ENCODE data around the gene YWHAG.
"Not testable (repeated sequence)": the region's sequence is repeated elsewhere in the genome, so short reads cannot be mapped to it uniquely, and the experiment has no call there.

The YWHAG gene

GRCh38 chr7:76395605-76395964 lies 36.8 kb upstream of the YWHAG start:
- not testable (repeated sequence) for H3K4me1 ChIP-seq (ENCODE audit: control insufficient read depth, insufficient read depth, low read length, poor library complexity, severe bottlenecking); H3K4me3 ChIP-seq (ENCODE audit: extremely low read depth, insufficient read depth, low read length, poor library complexity, severe bottlenecking); H3K9me3 ChIP-seq (ENCODE audit: control insufficient read depth, low read length); H3K36me3 ChIP-seq (ENCODE audit: control insufficient read depth, insufficient read depth, low read length); H3K27ac ChIP-seq (ENCODE audit: low read depth, low read length, severe bottlenecking)
- WGBS, 2 experiments (ENCODE audit: insufficient coverage in 2 of 2) = 92 to 93% methylated on average over 9 of the region's 11 CpGs

GRCh38 chr7:76394957-76395356 lies 36.2 kb upstream of the YWHAG start:
- Histone ChIP-seq H3K27ac (ENCODE audit: low read depth, low read length, severe bottlenecking) (no peak overlapping the region), H3K4me1 (ENCODE audit: control insufficient read depth, insufficient read depth, low read length, poor library complexity, severe bottlenecking) (peaks cover 3% of the 10 kb centered on the region), H3K36me3 (ENCODE audit: control insufficient read depth, insufficient read depth, low read length) (no peaks in the 10 kb centered on the region), H3K9me3 (ENCODE audit: control insufficient read depth, low read length) (no peaks in the 10 kb centered on the region), H3K4me3 (ENCODE audit: extremely low read depth, insufficient read depth, low read length, poor library complexity, severe bottlenecking) (no peak overlapping the region)
- 96 to 97% methylated on average over 4 of the region's 9 CpGs for WGBS, 2 experiments (ENCODE audit: insufficient coverage in 2 of 2)

- Histone ChIP-seq H3K9me3 (ENCODE audit: control insufficient read depth, low read length) (no peaks in the 10 kb centered on the region), H3K36me3 (ENCODE audit: control insufficient read depth, insufficient read depth, low read length) (no peaks in the 10 kb centered on the region), H3K4me3 (ENCODE audit: extremely low read depth, insufficient read depth, low read length, poor library complexity, severe bottlenecking) (peak overlapping the region; percentile 47), H3K4me1 (ENCODE audit: control insufficient read depth, insufficient read depth, low read length, poor library complexity, severe bottlenecking) (peaks cover 11% of the 10 kb centered on the region), H3K27ac (ENCODE audit: low read depth, low read length, severe bottlenecking) (peak overlapping the region; percentile 18)
- 2% methylated on average over 63 to 83 of the region's 99 CpGs for WGBS, 2 experiments (ENCODE audit: insufficient coverage in 2 of 2)
Measured at GRCh38 chr7:76393116-76394031, 34.6 kb upstream of the YWHAG start.

- WGBS, 2 experiments (ENCODE audit: insufficient coverage in 2 of 2) = 43 to 45% methylated on average over 10 of the region's 12 CpGs
- Histone ChIP-seq H3K27ac (ENCODE audit: low read depth, low read length, severe bottlenecking) (no peak overlapping the region), H3K4me3 (ENCODE audit: extremely low read depth, insufficient read depth, low read length, poor library complexity, severe bottlenecking) (peak overlapping the region; percentile 47)
Measured at GRCh38 chr7:76392531-76393115, 33.8 kb upstream of the YWHAG start.

GRCh38 chr7:76390092-76390491 lies 31.3 kb upstream of the YWHAG start:
- Histone ChIP-seq H3K4me1 (ENCODE audit: control insufficient read depth, insufficient read depth, low read length, poor library complexity, severe bottlenecking) (peaks cover 11% of the 10 kb centered on the region), H3K36me3 (ENCODE audit: control insufficient read depth, insufficient read depth, low read length) (no peaks in the 10 kb centered on the region), H3K4me3 (ENCODE audit: extremely low read depth, insufficient read depth, low read length, poor library complexity, severe bottlenecking) (no peak overlapping the region), H3K9me3 (ENCODE audit: control insufficient read depth, low read length) (no peaks in the 10 kb centered on the region), H3K27ac (ENCODE audit: low read depth, low read length, severe bottlenecking) (no peak overlapping the region)
- 94 to 98% methylated on average over 13 of the region's 13 CpGs for WGBS, 2 experiments (ENCODE audit: insufficient coverage in 2 of 2)

More at GRCh38 chr7:76392531-76393115, 33.8 kb upstream of the YWHAG start:
- no peaks in the 10 kb centered on the region for H3K9me3 ChIP-seq (ENCODE audit: control insufficient read depth, low read length)
- H3K36me3 ChIP-seq (ENCODE audit: control insufficient read depth, insufficient read depth, low read length) = no peaks in the 10 kb centered on the region
- H3K4me1 ChIP-seq (ENCODE audit: control insufficient read depth, insufficient read depth, low read length, poor library complexity, severe bottlenecking) = peaks cover 11% of the 10 kb centered on the region

GRCh38 chr7:76387789-76388188 lies 29.0 kb upstream of the YWHAG start:
- H3K4me1 ChIP-seq (ENCODE audit: control insufficient read depth, insufficient read depth, low read length, poor library complexity, severe bottlenecking) = peaks cover 11% of the 10 kb centered on the region
- 93 to 98% methylated on average over 6 of the region's 6 CpGs for WGBS, 2 experiments (ENCODE audit: insufficient coverage in 2 of 2)
- H3K9me3 ChIP-seq (ENCODE audit: control insufficient read depth, low read length); H3K36me3 ChIP-seq (ENCODE audit: control insufficient read depth, insufficient read depth, low read length); H3K4me3 ChIP-seq (ENCODE audit: extremely low read depth, insufficient read depth, low read length, poor library complexity, severe bottlenecking); H3K27ac ChIP-seq (ENCODE audit: low read depth, low read length, severe bottlenecking): not testable (repeated sequence)

GRCh38 chr7:76386691-76387260 lies 28.0 kb upstream of the YWHAG start:
- H3K4me1 ChIP-seq (ENCODE audit: control insufficient read depth, insufficient read depth, low read length, poor library complexity, severe bottlenecking) = peaks cover 8% of the 10 kb centered on the region
- peak overlapping the region; percentile 5 for H3K27ac ChIP-seq (ENCODE audit: low read depth, low read length, severe bottlenecking)
- no peaks in the 10 kb centered on the region for H3K36me3 ChIP-seq (ENCODE audit: control insufficient read depth, insufficient read depth, low read length)
- 91 to 98% methylated on average over 7 to 8 of the region's 11 CpGs for WGBS, 2 experiments (ENCODE audit: insufficient coverage in 2 of 2)
- H3K9me3 ChIP-seq (ENCODE audit: control insufficient read depth, low read length) = no peaks in the 10 kb centered on the region
- no peak overlapping the region for H3K4me3 ChIP-seq (ENCODE audit: extremely low read depth, insufficient read depth, low read length, poor library complexity, severe bottlenecking)

- no peaks in the 10 kb centered on the region for H3K9me3 ChIP-seq (ENCODE audit: control insufficient read depth, low read length)
- WGBS, 2 experiments (ENCODE audit: insufficient coverage in 2 of 2) = 47 to 63% methylated on average over 8 to 9 of the region's 13 CpGs
- no peak overlapping the region for H3K27ac ChIP-seq (ENCODE audit: low read depth, low read length, severe bottlenecking)
- no peak overlapping the region for H3K4me3 ChIP-seq (ENCODE audit: extremely low read depth, insufficient read depth, low read length, poor library complexity, severe bottlenecking)
- no peaks in the 10 kb centered on the region for H3K36me3 ChIP-seq (ENCODE audit: control insufficient read depth, insufficient read depth, low read length)
- H3K4me1 ChIP-seq (ENCODE audit: control insufficient read depth, insufficient read depth, low read length, poor library complexity, severe bottlenecking) = peaks cover 6% of the 10 kb centered on the region
Measured at GRCh38 chr7:76383089-76383944, 24.5 kb upstream of the YWHAG start.

GRCh38 chr7:76381814-76382213 lies 23.0 kb upstream of the YWHAG start:
- Histone ChIP-seq H3K4me3 (ENCODE audit: extremely low read depth, insufficient read depth, low read length, poor library complexity, severe bottlenecking) (no peak overlapping the region), H3K4me1 (ENCODE audit: control insufficient read depth, insufficient read depth, low read length, poor library complexity, severe bottlenecking) (peaks cover 6% of the 10 kb centered on the region), H3K36me3 (ENCODE audit: control insufficient read depth, insufficient read depth, low read length) (no peaks in the 10 kb centered on the region), H3K27ac (ENCODE audit: low read depth, low read length, severe bottlenecking) (no peak overlapping the region), H3K9me3 (ENCODE audit: control insufficient read depth, low read length) (no peaks in the 10 kb centered on the region)
- 83 to 100% methylated on average over 1 to 5 of the region's 7 CpGs for WGBS, 2 experiments (ENCODE audit: insufficient coverage in 2 of 2)

GRCh38 chr7:76380623-76380966 lies 21.8 kb upstream of the YWHAG start:
- 88 to 95% methylated on average over 4 to 5 of the region's 7 CpGs for WGBS, 2 experiments (ENCODE audit: insufficient coverage in 2 of 2)
- no peaks in the 10 kb centered on the region for H3K36me3 ChIP-seq (ENCODE audit: control insufficient read depth, insufficient read depth, low read length)
- H3K4me1 ChIP-seq (ENCODE audit: control insufficient read depth, insufficient read depth, low read length, poor library complexity, severe bottlenecking) = peaks cover 8% of the 10 kb centered on the region
- H3K9me3 ChIP-seq (ENCODE audit: control insufficient read depth, low read length) = no peaks in the 10 kb centered on the region
- H3K27ac ChIP-seq (ENCODE audit: low read depth, low read length, severe bottlenecking) = peak overlapping the region; percentile 99
- H3K4me3 ChIP-seq (ENCODE audit: extremely low read depth, insufficient read depth, low read length, poor library complexity, severe bottlenecking) = no peak overlapping the region

Data from mesodermal cell (in vitro differentiated cells).